ENCODE data around the gene GOLGA3. TPM values are rescaled to one million over a fixed set of nuclear protein-coding genes. Genes with fewer than 3 reads are reported as not detected.

GOLGA3 gene
- total and polyA plus RNA-seq, 3 donors from 2014 or later: 30.4 to 95.2 (median 72.3) TPM

DNA sequence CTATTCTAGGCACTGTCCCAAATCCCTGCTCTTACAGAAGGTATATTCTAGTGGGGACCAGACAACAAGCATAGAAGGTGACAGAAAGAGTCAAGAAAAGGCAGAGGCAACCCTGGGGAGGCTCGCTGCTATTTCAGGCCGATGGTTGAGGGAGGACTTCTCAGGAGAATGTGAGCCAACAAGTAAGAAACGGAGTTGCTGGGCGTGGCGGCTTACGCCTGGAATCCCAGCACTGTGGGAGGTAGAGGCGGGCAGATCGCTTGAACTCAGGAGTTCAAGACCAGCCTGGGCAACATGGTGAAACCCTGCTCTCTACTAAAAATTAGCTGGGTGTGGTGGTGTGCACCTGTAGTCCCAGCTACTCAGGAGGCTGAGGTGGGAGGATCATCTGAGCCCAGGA is 4.7 kb upstream of the GOLGA3 start:
- TF ChIP-seq, protein P1, sequence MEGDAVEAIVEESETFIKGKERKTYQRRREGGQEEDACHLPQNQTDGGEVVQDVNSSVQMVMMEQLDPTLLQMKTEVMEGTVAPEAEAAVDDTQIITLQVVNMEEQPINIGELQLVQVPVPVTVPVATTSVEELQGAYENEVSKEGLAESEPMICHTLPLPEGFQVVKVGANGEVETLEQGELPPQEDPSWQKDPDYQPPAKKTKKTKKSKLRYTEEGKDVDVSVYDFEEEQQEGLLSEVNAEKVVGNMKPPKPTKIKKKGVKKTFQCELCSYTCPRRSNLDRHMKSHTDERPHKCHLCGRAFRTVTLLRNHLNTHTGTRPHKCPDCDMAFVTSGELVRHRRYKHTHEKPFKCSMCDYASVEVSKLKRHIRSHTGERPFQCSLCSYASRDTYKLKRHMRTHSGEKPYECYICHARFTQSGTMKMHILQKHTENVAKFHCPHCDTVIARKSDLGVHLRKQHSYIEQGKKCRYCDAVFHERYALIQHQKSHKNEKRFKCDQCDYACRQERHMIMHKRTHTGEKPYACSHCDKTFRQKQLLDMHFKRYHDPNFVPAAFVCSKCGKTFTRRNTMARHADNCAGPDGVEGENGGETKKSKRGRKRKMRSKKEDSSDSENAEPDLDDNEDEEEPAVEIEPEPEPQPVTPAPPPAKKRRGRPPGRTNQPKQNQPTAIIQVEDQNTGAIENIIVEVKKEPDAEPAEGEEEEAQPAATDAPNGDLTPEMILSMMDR (IDR thresholded peaks at IDR 0.05): no peak
- no peak for TF ChIP-seq POLR2A (IDR thresholded peaks at IDR 0.05)
- no peaks in the 10 kb centered on the region for H3K27me3 ChIP-seq
- intact Hi-C loops (cut with DNase I; ENCODE audit: low total_unique reads): no loop called here
- no peak overlapping the region for H3K4me3 ChIP-seq
- no peak overlapping the region for H3K27ac ChIP-seq
- no peaks in the 10 kb centered on the region for H3K36me3 ChIP-seq (ENCODE audit: low read depth, missing control alignments)
- H3K4me1 ChIP-seq: peaks cover 10% of the 10 kb centered on the region
- DNase-seq: no peak
- H3K9me3 ChIP-seq: no peaks in the 10 kb centered on the region
- 92 to 96% methylated on average over 8 of the region's 8 CpGs for WGBS, 2 donors

DNA sequence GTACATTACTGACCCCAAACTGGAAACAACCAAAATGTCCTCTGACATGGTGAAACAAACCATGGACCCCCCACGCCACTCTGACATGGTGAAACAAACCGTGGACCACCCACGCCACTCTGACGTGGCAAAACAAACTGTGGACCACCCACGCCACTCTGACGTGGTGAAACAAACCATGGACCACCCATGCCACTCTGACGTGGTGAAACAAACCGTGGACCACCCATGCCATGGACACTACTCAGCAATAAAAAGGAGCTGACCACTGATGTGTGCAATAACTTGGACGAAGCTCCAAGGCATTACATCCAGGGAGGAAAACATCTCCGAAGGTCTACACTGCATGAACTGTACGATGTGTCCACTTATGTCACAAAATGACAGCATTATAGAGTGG is 3.1 kb upstream of the GOLGA3 start:
- Histone ChIP-seq H3K27ac (no peak overlapping the region), H3K4me1 (peaks cover 12% of the 10 kb centered on the region), H3K4me3 (no peak overlapping the region), H3K27me3 (no peaks in the 10 kb centered on the region), H3K9me3 (no peaks in the 10 kb centered on the region), H3K36me3 (ENCODE audit: low read depth, missing control alignments) (no peaks in the 10 kb centered on the region)
- 92% methylated on average over 11 of the region's 11 CpGs for WGBS, 2 donors
- no peak for TF ChIP-seq POLR2A (IDR thresholded peaks at IDR 0.05)
- TF ChIP-seq, protein P1 (IDR thresholded peaks at IDR 0.05): no peak
- no peak for DNase-seq
- intact Hi-C loops (cut with DNase I; ENCODE audit: low total_unique reads): no loop called here

DNA sequence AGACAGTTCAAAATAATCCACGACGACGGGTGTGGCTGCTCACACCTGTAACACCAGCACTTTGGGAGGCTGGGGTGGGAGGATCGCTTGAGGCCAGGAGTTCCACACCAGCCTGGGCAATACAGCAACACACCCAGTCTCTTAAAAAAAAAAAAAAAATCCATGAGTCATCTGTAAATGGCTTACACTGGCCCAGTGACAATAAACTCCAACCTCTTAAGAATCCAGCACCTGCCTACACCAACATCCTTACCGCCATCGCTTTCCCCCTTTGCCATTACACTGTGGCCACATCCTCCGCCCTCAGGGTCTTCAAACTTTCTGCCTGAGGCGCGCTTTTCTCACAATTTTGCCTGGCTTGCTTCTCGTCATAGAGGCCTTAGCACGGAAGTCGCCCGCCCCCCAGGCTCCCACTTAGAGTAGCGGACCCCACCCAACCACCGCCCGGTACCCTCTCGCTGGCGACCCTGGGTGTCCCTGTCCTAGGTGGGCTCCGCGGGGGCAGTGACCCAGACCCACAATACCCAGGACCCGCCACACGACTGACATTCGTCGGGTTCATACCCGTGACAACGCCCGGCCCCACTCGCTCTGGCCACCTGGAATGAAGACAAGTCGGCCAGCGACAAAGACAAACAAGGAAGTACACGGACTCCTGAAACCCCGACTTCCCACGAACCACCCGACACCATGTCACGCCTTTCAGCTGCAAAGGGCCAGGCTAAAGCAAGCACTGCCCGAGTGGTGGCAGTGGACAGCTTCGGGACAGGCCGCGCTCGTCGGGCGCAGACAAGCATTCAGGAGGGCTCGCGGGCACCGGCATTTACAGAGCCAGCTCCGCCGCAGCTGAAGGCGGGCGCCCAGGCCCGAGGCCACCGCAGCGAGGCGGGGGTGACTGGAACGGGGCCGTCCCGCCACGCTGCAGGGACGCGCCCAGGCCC is 636 bp downstream of the GOLGA3 start:
- peak overlapping the region; percentile 90 for H3K4me3 ChIP-seq
- peak overlapping the region; percentile 18 to 98 for H3K27ac ChIP-seq
- H3K4me1 ChIP-seq: peaks cover 13% of the 10 kb centered on the region
- TF ChIP-seq, protein P1 (IDR thresholded peaks at IDR 0.05): no peak
- TF ChIP-seq POLR2A (IDR thresholded peaks at IDR 0.05): no peak
- 9 to 16% methylated on average over 28 to 59 of the region's 59 CpGs for WGBS, 2 donors
- H3K9me3 ChIP-seq: no peaks in the 10 kb centered on the region
- H3K27me3 ChIP-seq: no peaks in the 10 kb centered on the region
- intact Hi-C loops (cut with DNase I; ENCODE audit: low total_unique reads): no loop called here
- DNase-seq: peak; percentile 39
- H3K36me3 ChIP-seq (ENCODE audit: low read depth, missing control alignments): no peaks in the 10 kb centered on the region

DNA sequence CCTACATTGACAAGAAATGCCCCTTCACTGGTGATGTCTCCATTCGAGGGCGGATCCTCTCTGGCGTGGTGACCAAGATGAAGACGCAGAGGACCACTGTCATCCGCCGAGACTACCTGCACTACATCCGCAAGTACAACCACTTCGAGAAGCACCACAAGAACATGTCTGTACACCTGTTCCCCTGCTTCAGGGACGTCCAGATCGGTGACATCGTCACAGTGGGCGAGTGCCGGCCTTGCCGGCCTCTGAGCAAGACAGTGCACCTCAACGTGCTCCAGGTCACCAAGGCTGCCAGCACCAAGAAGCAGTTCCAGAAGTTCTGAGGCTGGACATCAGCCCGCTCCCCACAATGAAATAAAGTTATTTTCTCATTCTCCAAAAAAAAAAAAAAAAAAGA is 2.8 kb downstream of the GOLGA3 start:
- Histone ChIP-seq H3K4me3 (no peak overlapping the region), H3K4me1 (peaks cover 13% of the 10 kb centered on the region), H3K36me3 (ENCODE audit: low read depth, missing control alignments) (no peaks in the 10 kb centered on the region), H3K9me3 (no peaks in the 10 kb centered on the region), H3K27me3 (no peaks in the 10 kb centered on the region), H3K27ac (no peak overlapping the region)
- intact Hi-C loops (cut with DNase I; ENCODE audit: low total_unique reads): no loop called here
- DNase-seq: no peak
- TF ChIP-seq POLR2A (IDR thresholded peaks at IDR 0.05): no peak
- TF ChIP-seq, protein P1 (IDR thresholded peaks at IDR 0.05): no peak
- 92 to 94% methylated on average over 14 to 16 of the region's 16 CpGs for WGBS, 2 donors
